Epithelial cell of alveolus of lung (primary cell): ENCODE measurements around the gene TUBGCP4. TPM values are rescaled to one million over a fixed set of nuclear protein-coding genes. Genes with fewer than 3 reads are reported as not detected.

Experiments used
- total RNA-seq: library from RNA; depleted of rRNA; stranded (reverse); fragments of >200 nt; gene quantifications from 2 replicates; pipeline ENCODE4 v1.2.1, GENCODE V29; 2015

The TUBGCP4 gene, protein sequence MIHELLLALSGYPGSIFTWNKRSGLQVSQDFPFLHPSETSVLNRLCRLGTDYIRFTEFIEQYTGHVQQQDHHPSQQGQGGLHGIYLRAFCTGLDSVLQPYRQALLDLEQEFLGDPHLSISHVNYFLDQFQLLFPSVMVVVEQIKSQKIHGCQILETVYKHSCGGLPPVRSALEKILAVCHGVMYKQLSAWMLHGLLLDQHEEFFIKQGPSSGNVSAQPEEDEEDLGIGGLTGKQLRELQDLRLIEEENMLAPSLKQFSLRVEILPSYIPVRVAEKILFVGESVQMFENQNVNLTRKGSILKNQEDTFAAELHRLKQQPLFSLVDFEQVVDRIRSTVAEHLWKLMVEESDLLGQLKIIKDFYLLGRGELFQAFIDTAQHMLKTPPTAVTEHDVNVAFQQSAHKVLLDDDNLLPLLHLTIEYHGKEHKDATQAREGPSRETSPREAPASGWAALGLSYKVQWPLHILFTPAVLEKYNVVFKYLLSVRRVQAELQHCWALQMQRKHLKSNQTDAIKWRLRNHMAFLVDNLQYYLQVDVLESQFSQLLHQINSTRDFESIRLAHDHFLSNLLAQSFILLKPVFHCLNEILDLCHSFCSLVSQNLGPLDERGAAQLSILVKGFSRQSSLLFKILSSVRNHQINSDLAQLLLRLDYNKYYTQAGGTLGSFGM
- 12.3 and 12.6 TPM in 2 replicates for total RNA-seq

DNA sequence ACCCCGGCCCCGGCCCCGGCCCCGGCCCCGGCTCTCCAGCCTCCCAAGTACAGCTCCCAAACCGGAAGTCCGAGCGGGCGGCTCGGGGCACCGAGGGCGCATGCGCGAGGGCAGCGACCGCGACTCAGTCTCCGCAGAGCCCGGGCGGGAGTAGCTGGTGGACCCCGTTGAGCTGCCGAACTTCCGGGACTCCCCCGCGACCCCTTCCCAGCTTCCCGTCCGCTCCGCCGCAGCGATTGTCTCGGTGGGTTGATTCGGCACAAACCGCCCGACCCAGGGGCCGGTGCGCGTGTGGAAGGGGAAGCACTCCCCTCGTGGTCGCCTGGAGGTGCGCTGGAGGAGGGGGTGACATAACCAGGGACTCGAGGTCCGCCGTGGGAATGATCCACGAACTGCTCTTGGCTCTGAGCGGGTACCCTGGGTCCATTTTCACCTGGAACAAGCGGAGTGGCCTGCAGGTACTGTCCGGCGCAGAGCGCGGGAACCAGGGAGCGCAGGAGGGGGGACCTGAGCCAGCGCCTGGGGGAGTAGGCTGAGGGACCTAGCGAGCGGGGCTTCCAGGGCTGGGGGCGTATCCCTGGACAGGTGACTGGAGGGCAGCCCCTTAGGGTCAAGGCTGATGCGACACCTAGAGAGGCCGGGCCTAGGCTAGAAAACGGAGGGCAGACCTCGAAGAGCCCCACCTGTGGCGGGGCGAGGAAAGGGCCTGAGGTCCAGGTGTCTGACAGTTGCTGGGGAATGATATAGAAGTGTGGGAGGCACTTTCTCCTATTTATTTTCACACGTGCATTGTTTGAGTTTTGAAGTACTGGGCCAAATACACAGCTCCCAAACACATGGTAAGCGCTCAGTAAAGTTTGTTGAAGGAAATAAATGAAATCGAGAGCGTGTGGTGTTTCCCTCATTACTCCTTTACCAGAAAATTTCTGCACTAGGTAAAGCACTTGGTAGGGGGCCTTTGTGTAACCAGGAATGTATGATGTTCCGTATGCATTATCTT is at the start of gene TUBGCP4, which contains the start of gene ZSCAN29:
TUBGCP4 (plus strand) TSS at position 127 of the 1,000 bp plus-strand sequence; CDS start at position 381, 254 bp downstream.
ZSCAN29 (minus strand) TSS at position 69 of the 1,000 bp plus-strand sequence. CDS start 1,130 bp downstream, outside the sequence.

DNA sequence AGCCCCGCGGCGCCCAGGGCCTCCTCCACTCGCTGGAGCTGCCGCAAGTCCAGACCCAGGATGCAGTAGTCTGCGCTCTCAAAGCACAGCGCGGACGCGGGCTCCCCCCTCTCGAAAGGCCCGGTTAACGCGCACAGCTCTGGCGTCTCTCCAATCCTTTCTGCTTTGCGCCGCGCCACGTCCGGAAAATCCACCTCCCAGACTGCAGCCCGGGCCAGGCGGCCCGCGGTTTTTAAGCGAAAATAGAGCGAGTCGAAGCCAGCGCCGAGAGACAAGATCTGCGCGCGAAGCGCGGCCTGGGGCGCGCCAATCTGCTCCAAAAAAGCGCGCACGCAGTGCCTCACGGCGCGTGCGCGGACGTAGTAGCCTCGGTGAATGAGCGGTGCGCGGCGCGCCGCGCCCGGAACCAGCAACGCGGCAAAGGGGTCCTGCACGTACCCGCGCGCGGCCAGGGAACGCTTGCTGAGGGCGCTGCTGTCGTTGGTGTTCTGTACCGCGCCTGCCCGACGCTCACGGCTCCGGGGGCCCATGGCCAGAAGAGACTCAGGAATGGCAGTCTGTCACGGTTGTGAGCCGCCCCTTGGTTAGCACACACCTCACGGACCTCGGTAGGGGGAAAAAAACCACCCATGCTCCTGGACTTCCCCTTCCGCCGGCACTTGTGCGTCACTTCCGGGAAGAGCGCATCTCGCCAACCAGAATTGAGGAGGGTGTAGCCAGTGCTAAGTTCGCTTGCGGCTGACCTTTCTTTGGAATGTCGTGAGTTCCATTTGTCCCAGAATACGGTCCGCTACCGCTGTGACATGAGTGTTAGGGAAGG is 40.7 kb upstream of the TUBGCP4 start, which contains the start of gene LCMT2:
LCMT2 (minus strand) TSS at position 614 of the 820 bp plus-strand sequence; CDS start at position 530, 84 bp downstream.

Other genes with a start within 250 kb of the TUBGCP4 start
- 6.9 and 9.7 TPM in 2 replicates for gene TMEM62, start 237.5 kb upstream of the TUBGCP4 start, total RNA-seq
- 36.7 and 55.6 TPM in 2 replicates for gene CCNDBP1, start 185.7 kb upstream of the TUBGCP4 start, total RNA-seq
- not detected in 2 replicates for gene EPB42, start 150.1 kb upstream of the TUBGCP4 start, total RNA-seq
- gene TGM5, start 104.2 kb upstream of the TUBGCP4 start, total RNA-seq: not detected in 2 replicates
- not detected in 2 replicates for gene TGM7, start 68.8 kb upstream of the TUBGCP4 start, total RNA-seq
- gene LCMT2, start 40.5 kb upstream of the TUBGCP4 start, total RNA-seq: 5.9 and 6.9 TPM in 2 replicates
- 6.3 and 13.0 TPM in 2 replicates for gene ZSCAN29, start 58 bp upstream of the TUBGCP4 start, total RNA-seq
- 23.3 and 37.8 TPM in 2 replicates for gene TP53BP1, start 122.1 kb downstream of the TUBGCP4 start, total RNA-seq
- gene MAP1A, start 146.5 kb downstream of the TUBGCP4 start, total RNA-seq: 26.2 and 29.1 TPM in 2 replicates
- 4.5 and 6.9 TPM in 2 replicates for gene PPIP5K1, start 219.1 kb downstream of the TUBGCP4 start, total RNA-seq
- 1.0 TPM in 1 of 2 replicates, not detected in the other for gene CKMT1B, start 222.9 kb downstream of the TUBGCP4 start, total RNA-seq
- not detected in 2 replicates for gene STRC, start 247.7 kb downstream of the TUBGCP4 start, total RNA-seq